ENCODE data around the gene TVP23A. TPM values are rescaled to one million over a fixed set of nuclear protein-coding genes. Genes with fewer than 3 reads are reported as not detected.
"Not testable (repeated sequence)": the region's sequence is repeated elsewhere in the genome, so short reads cannot be mapped to it uniquely, and the experiment has no call there.

The TVP23A gene
- total RNA-seq, 4 donors from 2014 or later = 1.1 to 3.3 TPM; not detected in 2

DNA sequence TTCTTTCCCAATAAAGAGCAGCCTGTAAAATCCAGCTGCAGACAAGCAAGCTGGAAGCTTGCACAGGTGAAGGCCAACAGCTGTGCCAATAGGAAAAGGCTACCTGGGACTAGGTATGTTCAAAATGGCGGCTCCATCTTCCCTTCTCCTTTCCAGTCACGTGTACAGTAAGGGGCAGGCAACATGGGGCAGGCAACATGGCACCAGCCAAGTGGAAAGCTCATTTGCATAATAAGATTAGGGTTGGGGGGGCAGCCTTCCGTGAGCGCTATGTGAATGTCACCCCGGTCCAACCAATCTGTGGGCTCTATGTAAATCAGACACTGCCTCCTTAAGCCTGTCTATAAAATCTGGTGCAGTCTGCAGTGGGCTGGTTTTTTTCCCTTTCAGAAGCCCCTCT lies 31.3 kb downstream of the TVP23A start:
- H3K27ac ChIP-seq = no peak overlapping the region
- H3K4me1 ChIP-seq = no peaks in the 10 kb centered on the region
- no peaks in the 10 kb centered on the region for H3K36me3 ChIP-seq
- H3K9me3 ChIP-seq = no peaks in the 10 kb centered on the region
- DNase-seq = peak in 1 of 3 donors; percentile 55
- no peaks in the 10 kb centered on the region for H3K27me3 ChIP-seq
- no peak overlapping the region for H3K4me3 ChIP-seq
- TF ChIP-seq POLR2A (IDR thresholded peaks at IDR 0.05) (no peak), CTCF (IDR thresholded peaks at IDR 0.05) (no peak)

DNA sequence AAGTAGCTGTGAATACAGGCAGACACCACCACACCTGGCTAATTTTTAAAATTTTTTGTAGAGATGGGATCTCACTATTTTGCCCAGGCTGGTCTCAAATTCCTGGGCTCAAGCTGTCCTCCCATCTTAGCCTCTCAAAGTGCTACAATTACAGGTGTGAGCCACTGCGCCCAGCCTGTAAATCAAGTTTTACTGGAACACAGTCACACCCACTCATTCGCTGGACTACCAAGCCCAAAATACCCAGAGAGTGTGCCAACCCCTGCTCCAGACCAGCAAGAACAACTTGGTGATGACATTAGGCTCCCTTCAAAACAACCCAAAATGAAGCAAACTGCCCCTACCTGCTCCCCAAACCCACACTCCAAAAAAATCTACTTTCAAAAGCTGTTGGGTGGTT lies 36.0 kb downstream of the TVP23A start:
- no peaks in the 10 kb centered on the region for H3K9me3 ChIP-seq
- no peaks in the 10 kb centered on the region for H3K4me1 ChIP-seq
- H3K27me3 ChIP-seq = no peaks in the 10 kb centered on the region
- H3K36me3 ChIP-seq = no peaks in the 10 kb centered on the region
- no peak overlapping the region for H3K27ac ChIP-seq
- H3K4me3 ChIP-seq = no peak overlapping the region
- TF ChIP-seq CTCF (IDR thresholded peaks at IDR 0.05) = no peak
- TF ChIP-seq POLR2A (IDR thresholded peaks at IDR 0.05) = no peak
- DNase-seq = no peak

DNA sequence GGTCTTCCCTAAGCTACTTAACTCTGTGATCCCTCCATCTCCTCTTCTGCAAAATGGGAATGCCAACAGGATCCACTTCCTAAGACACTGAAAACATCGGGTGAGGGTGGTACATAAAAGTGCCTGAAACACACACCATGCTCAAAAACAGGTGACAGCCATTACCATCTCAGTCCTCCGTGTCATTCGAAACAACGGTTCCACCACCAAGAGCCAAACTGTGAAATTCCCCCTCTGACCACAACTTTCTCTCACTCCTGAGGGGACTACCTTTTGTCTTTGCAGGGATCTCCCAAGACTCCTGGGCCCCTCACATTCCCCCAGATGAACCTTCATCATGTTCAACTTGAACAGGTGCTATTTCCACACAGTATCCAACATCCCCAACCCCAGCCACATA lies 38.0 kb downstream of the TVP23A start:
- Histone ChIP-seq H3K9me3 (no peaks in the 10 kb centered on the region), H3K27me3 (no peaks in the 10 kb centered on the region), H3K4me1 (no peaks in the 10 kb centered on the region), H3K27ac (no peak overlapping the region), H3K4me3 (no peak overlapping the region), H3K36me3 (no peaks in the 10 kb centered on the region)
- TF ChIP-seq CTCF (IDR thresholded peaks at IDR 0.05) (no peak), POLR2A (IDR thresholded peaks at IDR 0.05) (no peak)
- DNase-seq = no peak

DNA sequence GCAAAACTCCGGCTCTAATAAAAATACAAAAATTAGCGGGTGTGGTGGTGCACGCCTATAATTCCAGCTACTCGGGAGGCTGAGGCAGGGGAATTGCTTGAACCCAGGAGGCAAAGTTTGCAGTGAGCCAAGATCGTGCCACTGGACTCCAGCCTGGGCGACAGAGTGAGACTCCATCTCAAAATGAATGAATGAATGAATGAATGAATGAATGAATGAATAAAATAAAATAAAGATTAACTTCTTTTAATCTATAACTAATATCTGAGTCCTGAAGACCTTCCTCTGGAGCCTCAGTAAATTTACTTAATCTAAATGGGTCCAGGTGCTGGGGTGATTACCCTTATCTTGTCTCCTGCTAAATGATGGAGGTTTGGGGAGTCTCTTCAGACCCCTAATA lies 38.7 kb downstream of the TVP23A start:
- H3K36me3 ChIP-seq, H3K27me3 ChIP-seq, H3K4me1 ChIP-seq, H3K27ac ChIP-seq, H3K4me3 ChIP-seq, H3K9me3 ChIP-seq, DNase-seq: not testable (repeated sequence)

DNA sequence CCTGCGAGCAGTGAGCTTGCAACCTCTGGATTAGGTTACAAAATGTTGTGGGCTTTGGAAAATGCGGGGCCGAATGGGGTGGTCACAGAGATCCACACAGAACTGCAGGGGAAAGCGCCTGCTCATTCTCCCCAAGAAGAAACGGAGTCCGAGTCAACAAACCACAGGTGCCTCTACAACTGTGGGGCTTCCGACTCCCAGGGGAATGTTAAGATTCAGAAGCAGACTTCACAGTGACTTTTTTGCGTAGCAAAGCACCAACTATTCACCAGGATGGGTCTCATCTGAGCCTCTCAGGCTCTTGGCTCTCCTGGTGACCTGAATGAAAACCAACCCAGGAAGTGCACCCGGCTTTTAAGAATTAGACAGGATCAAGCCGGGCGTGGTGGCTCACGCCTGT lies 41.2 kb downstream of the TVP23A start:
- no peaks in the 10 kb centered on the region for H3K27me3 ChIP-seq
- H3K27ac ChIP-seq = no peak overlapping the region
- no peaks in the 10 kb centered on the region for H3K36me3 ChIP-seq
- no peaks in the 10 kb centered on the region for H3K4me1 ChIP-seq
- TF ChIP-seq POLR2A (IDR thresholded peaks at IDR 0.05) (no peak), CTCF (IDR thresholded peaks at IDR 0.05) (no peak)
- H3K9me3 ChIP-seq = no peaks in the 10 kb centered on the region
- DNase-seq = no peak
- H3K4me3 ChIP-seq = no peak overlapping the region

- not testable (repeated sequence) for H3K4me3 ChIP-seq, DNase-seq, H3K36me3 ChIP-seq, H3K4me1 ChIP-seq, H3K27ac ChIP-seq, H3K9me3 ChIP-seq, H3K27me3 ChIP-seq
These were observed 41.7 kb downstream of the TVP23A start for GRCh38 chr16:10776923-10777322.

DNA sequence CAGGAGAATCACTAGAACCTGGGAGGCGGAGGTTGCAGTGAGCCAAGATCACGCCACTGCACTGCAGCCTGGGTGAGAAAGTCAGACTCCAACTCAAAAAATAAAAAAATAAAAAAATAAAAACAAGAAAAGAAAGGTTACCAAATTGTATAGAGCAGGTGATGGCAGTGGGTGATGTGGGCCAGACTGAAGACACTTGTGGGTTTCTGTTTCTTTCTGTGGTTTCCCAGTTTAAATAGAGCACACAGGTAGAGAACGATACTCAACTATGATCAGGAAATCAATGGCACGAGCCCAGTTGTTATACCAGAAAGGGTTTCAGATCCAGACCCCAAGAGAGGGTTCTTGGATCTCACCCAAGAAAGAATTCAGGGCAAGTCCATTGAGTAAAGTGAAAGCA lies 42.3 kb downstream of the TVP23A start:
- no peaks in the 10 kb centered on the region for H3K36me3 ChIP-seq
- no peaks in the 10 kb centered on the region for H3K4me1 ChIP-seq
- no peaks in the 10 kb centered on the region for H3K9me3 ChIP-seq
- TF ChIP-seq POLR2A (IDR thresholded peaks at IDR 0.05) = no peak
- H3K27me3 ChIP-seq = no peaks in the 10 kb centered on the region
- H3K27ac ChIP-seq = no peak overlapping the region
- no peak overlapping the region for H3K4me3 ChIP-seq
- no peak for DNase-seq

Measured in Peyer's patch (tissue), 4 donors.